PC-3 (cell line): ENCODE measurements around the gene PRRT2.

ENCODE experiments used
- CTCF ChIP-seq: fragments of 300-600 bp; sonication (generic); conservative IDR thresholded peaks from 2 replicates; pipeline ENCODE4 v1.5.1; 2017; ENCODE audit warnings: antibody characterized with exemption, low read depth, mild to moderate bottlenecking, low read length
- EZH2 ChIP-seq: fragments of 300-600 bp; sonication (generic); IDR thresholded peaks from one replicate; pipeline ENCODE4 v1.6.1; 2017; ENCODE audit warnings: antibody characterized with exemption, mild to moderate bottlenecking, low read length; ENCODE audit not compliant: unreplicated experiment
- EZH2phosphoT487 ChIP-seq: fragments of 300-600 bp; sonication (generic); IDR thresholded peaks from 2 replicates; pipeline ENCODE4 v1.6.1; 2018; ENCODE audit warnings: mild to moderate bottlenecking, antibody characterized with exemption, low read length, borderline replicate concordance

GRCh38 chr16:29814592-29814991 is 2.6 kb downstream of the PRRT2 start:
- no peak for TF ChIP-seq CTCF
- TF ChIP-seq EZH2: no peak
- no peak for TF ChIP-seq EZH2phosphoT487
